H9 (cell line): ENCODE data around the gene RAD51. TPM values are rescaled to one million over a fixed set of nuclear protein-coding genes. Genes with fewer than 3 reads are reported as not detected.
A peak's percentile ranks its signal among the peaks of the same experiment; 100 is the strongest.

Experiments
- DNase-seq: peaks from one replicate; pipeline ENCODE4 v3.0.0-alpha.2; 2017
- H2AFZ ChIP-seq: one replicate; pipeline ENCODE4 v1.6.1; 2013; ENCODE audit warnings: mild to moderate bottlenecking, low read length, control low read depth, moderate library complexity
- H2AK5ac ChIP-seq: 2 replicates; pipeline ENCODE4 v1.6.1; 2013; ENCODE audit warnings: low read length, control low read depth, mixed read lengths; ENCODE audit not compliant: insufficient read length
- H2BK120ac ChIP-seq: one replicate; pipeline ENCODE4 v1.6.1; 2013; ENCODE audit warnings: low read depth, mild to moderate bottlenecking, low read length, control low read depth, inconsistent platforms; ENCODE audit not compliant: poor library complexity, severe bottlenecking
- H2BK12ac ChIP-seq: 2 replicates; pipeline ENCODE4 v1.6.1; 2013; ENCODE audit warnings: low read length, control low read depth, mixed read lengths, low read depth; ENCODE audit not compliant: insufficient read length
- H2BK15ac ChIP-seq: 2 replicates; pipeline ENCODE4 v1.6.1; 2013; ENCODE audit warnings: low read depth, low read length, control low read depth
- H2BK20ac ChIP-seq: one replicate; pipeline ENCODE4 v1.6.1; 2013; ENCODE audit warnings: low read depth, mild to moderate bottlenecking, low read length, control low read depth, inconsistent platforms; ENCODE audit not compliant: poor library complexity, severe bottlenecking
- H2BK5ac ChIP-seq: 2 replicates; pipeline ENCODE4 v1.6.1; 2013; ENCODE audit warnings: low read length, control low read depth, mixed read lengths; ENCODE audit not compliant: insufficient read length
- H3K14ac ChIP-seq: 2 replicates; pipeline ENCODE4 v1.6.1; 2013; ENCODE audit warnings: low read length, control low read depth; ENCODE audit not compliant: insufficient read depth
- H3K18ac ChIP-seq: 2 replicates; pipeline ENCODE4 v1.6.1; 2013; ENCODE audit warnings: low read depth, mild to moderate bottlenecking, mixed read lengths, low read length, control low read depth; ENCODE audit not compliant: insufficient read length
- H3K23ac ChIP-seq: 2 replicates; pipeline ENCODE4 v1.6.1; 2013; ENCODE audit warnings: low read length, control low read depth, mixed read lengths, low read depth; ENCODE audit not compliant: insufficient read length
- H3K23me2 ChIP-seq: 2 replicates; pipeline ENCODE4 v1.6.1; 2013; ENCODE audit warnings: low read depth, mild to moderate bottlenecking, mixed read lengths, low read length, control low read depth; ENCODE audit not compliant: insufficient read length, poor library complexity, severe bottlenecking
- H3K27ac ChIP-seq: 2 replicates; pipeline ENCODE4 v1.5.1; 2013; ENCODE audit warnings: low read length, control low read depth, mixed read lengths, low read depth; ENCODE audit not compliant: insufficient read length
- H3K27me3 ChIP-seq: 2 replicates; pipeline ENCODE4 v1.6.1; 2013; ENCODE audit warnings: low read length, control low read depth, inconsistent platforms; ENCODE audit not compliant: insufficient read depth
- H3K4ac ChIP-seq: 2 replicates; pipeline ENCODE4 v1.6.1; 2013; ENCODE audit warnings: low read depth, mild to moderate bottlenecking, control low read depth, inconsistent platforms, low read length, moderate library complexity
- H3K4me1 ChIP-seq: 2 replicates; pipeline ENCODE4 v1.6.1; 2013; ENCODE audit warnings: low read length, control low read depth, inconsistent platforms; ENCODE audit not compliant: insufficient read depth
- H3K4me2 ChIP-seq: 2 replicates; pipeline ENCODE4 v1.6.1; 2013; ENCODE audit warnings: low read length, control low read depth, mixed read lengths; ENCODE audit not compliant: insufficient read length, insufficient read depth
- H3K56ac ChIP-seq: 2 replicates; pipeline ENCODE4 v1.6.1; 2013; ENCODE audit warnings: low read depth, mild to moderate bottlenecking, mixed read lengths, low read length, control low read depth; ENCODE audit not compliant: insufficient read length
- H3K79me1 ChIP-seq: 2 replicates; pipeline ENCODE4 v1.6.1; 2013; ENCODE audit warnings: low read depth, mild to moderate bottlenecking, moderate library complexity, low read length, control low read depth, inconsistent platforms; ENCODE audit not compliant: insufficient read depth, poor library complexity, severe bottlenecking
- H3K79me2 ChIP-seq: 2 replicates; pipeline ENCODE4 v1.6.1; 2013; ENCODE audit warnings: low read length, control low read depth, inconsistent platforms; ENCODE audit not compliant: insufficient read depth
- H3K9ac ChIP-seq: 2 replicates; pipeline ENCODE4 v1.6.1; 2013; ENCODE audit warnings: low read length, control low read depth, mixed read lengths; ENCODE audit not compliant: insufficient read length; ENCODE audit errors: extremely low read depth
- H3K9me3 ChIP-seq: one replicate; pipeline ENCODE4 v1.6.1; 2013; ENCODE audit warnings: low read depth, low read length, inconsistent platforms; ENCODE audit not compliant: control insufficient read depth
- H3T11ph ChIP-seq: one replicate; pipeline ENCODE4 v1.6.1; 2013; ENCODE audit warnings: mild to moderate bottlenecking, low read length, control low read depth, inconsistent platforms
- H4K20me1 ChIP-seq: one replicate; pipeline ENCODE4 v1.6.1; 2013; ENCODE audit not compliant: control insufficient read depth, insufficient read length, insufficient read depth
- H4K5ac ChIP-seq: 2 replicates; pipeline ENCODE4 v1.6.1; 2013; ENCODE audit warnings: low read depth, mild to moderate bottlenecking, mixed read lengths, low read length, control low read depth; ENCODE audit not compliant: insufficient read length
- H4K8ac ChIP-seq: replicated peaks from 2 replicates; pipeline ENCODE4 v1.6.1; 2013; ENCODE audit warnings: low read length, control low read depth, mixed read lengths, low read depth; ENCODE audit not compliant: insufficient read length
- H4K91ac ChIP-seq: 2 replicates; pipeline ENCODE4 v1.6.1; 2013; ENCODE audit warnings: low read depth, mild to moderate bottlenecking, moderate library complexity, mixed read lengths, low read length, control low read depth; ENCODE audit not compliant: insufficient read length
- H3K27ac Mint-ChIP-seq, 3 experiments: 2 replicates in 2 of 3; 3 replicates in 1 of 3; pipeline ENCODE4 v1.8.0; 2020 to 2021; ENCODE audit warnings: mixed read lengths in 3 of 3, mild to moderate bottlenecking in 1 of 3, moderate library complexity in 1 of 3
- H3K27me3 Mint-ChIP-seq: 2 replicates; pipeline ENCODE4 v1.8.0; 2021; ENCODE audit warnings: low read depth, mild to moderate bottlenecking, moderate library complexity, mixed read lengths
- H3K36me3 Mint-ChIP-seq, 3 experiments: 2 replicates in 2 of 3; 3 replicates in 1 of 3; pipeline ENCODE4 v1.8.0; 2020 to 2021; ENCODE audit warnings: low read depth in 3 of 3, mixed read lengths in 3 of 3; ENCODE audit not compliant: insufficient read depth in 1 of 3
- H3K4me1 Mint-ChIP-seq, 2 experiments: 2 replicates each; pipeline ENCODE4 v1.8.0; 2020; ENCODE audit warnings: mixed read lengths in 2 of 2
- H3K4me3 Mint-ChIP-seq, 2 experiments: 2 replicates in 1 of 2; 3 replicates in 1 of 2; pipeline ENCODE4 v1.8.0; 2020 to 2021; ENCODE audit warnings: mild to moderate bottlenecking in 2 of 2, mixed read lengths in 2 of 2, moderate library complexity in 1 of 2
- H3K9me3 Mint-ChIP-seq, 2 experiments: 2 replicates in 1 of 2; 3 replicates in 1 of 2; pipeline ENCODE4 v1.8.0; 2020; ENCODE audit warnings: mild to moderate bottlenecking in 2 of 2, mixed read lengths in 2 of 2, moderate library complexity in 1 of 2
- CTCF ChIP-seq: fragments of 200-600 bp; sonication (generic); conservative IDR thresholded peaks from 3 replicates; pipeline ENCODE4 v1.8.0; 2021; ENCODE audit warnings: antibody characterized with exemption, mild to moderate bottlenecking
- WGBS: extraction: QIAGEN DNeasy Blood & Tissue Kit; methylation state at CpG from one replicate; pipeline ENCODE4 v1.1.7; 2013; ENCODE audit warnings: missing lambda C conversion rate, low lambda C conversion rate, mixed read lengths; ENCODE audit not compliant: insufficient read length; ENCODE audit errors: extremely low coverage; 5-methylcytosine and 5-hydroxymethylcytosine counted together
- total RNA-seq: library from RNA; stranded (reverse); gene quantifications from 2 replicates; pipeline ENCODE4 v1.2.1, GENCODE V29; 2021

Gene RAD51
- total RNA-seq, 1 experiment from 2014 or later = 39.2 TPM

GRCh38 chr15:40759961-40760360 lies 65.0 kb downstream of the RAD51 start:
- Mint-ChIP-seq H3K27me3 (peaks cover 9% of the 10 kb centered on the region; the same call in 1 of the 2 replicates), H3K9me3 (no peaks in the 10 kb centered on the region)
- no peak overlapping the region for H2AFZ ChIP-seq

More at GRCh38 chr15:40759961-40760360, 65.0 kb downstream of the RAD51 start:
- Histone ChIP-seq H3K23ac (no peak overlapping the region), H3K14ac (no peak overlapping the region), H3K4ac (no peak overlapping the region), H2BK5ac (no peak overlapping the region), H3K9me3 (no peaks in the 10 kb centered on the region), H3K56ac (no peak overlapping the region), H3K27me3 (no peaks in the 10 kb centered on the region), H3K9ac (no peak overlapping the region), H2BK120ac (no peak overlapping the region), H4K8ac (no peak overlapping the region), H3K4me1 (no peaks in the 10 kb centered on the region), H3K23me2 (no peaks in the 10 kb centered on the region), H2BK12ac (no peak overlapping the region), H3K4me2 (no peak overlapping the region), H4K5ac (no peak overlapping the region), H4K20me1 (no peaks in the 10 kb centered on the region), H2BK20ac (no peak overlapping the region), H3T11ph (no peak overlapping the region), H3K18ac (no peak overlapping the region), H3K79me1 (no peaks in the 10 kb centered on the region), H3K27ac (no peak overlapping the region), H2AK5ac (no peak overlapping the region), H2BK15ac (no peak overlapping the region), H4K91ac (no peak overlapping the region), H3K79me2 (no peaks in the 10 kb centered on the region)
- no peak overlapping the region for H3K4me3 Mint-ChIP-seq
- no peaks in the 10 kb centered on the region; a peak in 1 of 7 replicates for H3K36me3 Mint-ChIP-seq
- H3K4me1 Mint-ChIP-seq = peaks cover 14 to 21% of the 10 kb centered on the region in 2 experiments
- DNase-seq = no peak
- H3K27ac Mint-ChIP-seq = peak overlapping the region in 1 of 3 experiments; percentile 50; a peak in 1 of 7 replicates
- TF ChIP-seq CTCF = no peak
- no CpG with 5 or more reads among the region's 5 CpGs for WGBS
